Right cardiac atrium (tissue), 5 donors: ENCODE results near the gene IRF3. TPM values are rescaled to one million over a fixed set of nuclear protein-coding genes. Genes with fewer than 3 reads are reported as not detected.

ENCODE experiments used
- ATAC-seq, 2 donors: fragments of 200-7000 bp; cut with Tn5 transposase; one replicate each; pipeline versions ENCODE4 v1.8.0 to v1.9.1; 2020; ENCODE audit warnings: moderate library complexity in 2 of 2, mild to moderate bottlenecking in 1 of 2
- DNase-seq, 3 donors: peaks; one replicate each; pipeline ENCODE4 v3.0.0-alpha.2; 2020
- H3K27ac ChIP-seq: one replicate; pipeline ENCODE4 v1.5.1; 2013; ENCODE audit warnings: mild to moderate bottlenecking, low read length, control low read depth, moderate library complexity
- H3K27me3 ChIP-seq: one replicate; pipeline ENCODE4 v1.6.1; 2013; ENCODE audit not compliant: control insufficient read depth, insufficient read depth
- H3K4me1 ChIP-seq: one replicate; pipeline ENCODE4 v1.6.1; 2013; ENCODE audit warnings: low read length; ENCODE audit not compliant: control insufficient read depth, insufficient read depth
- H3K4me3 ChIP-seq: one replicate; pipeline ENCODE4 v1.5.1; 2013; ENCODE audit warnings: low read length, control low read depth
- H3K9me3 ChIP-seq: one replicate; pipeline ENCODE4 v1.6.1; 2013; ENCODE audit warnings: low read length; ENCODE audit not compliant: control insufficient read depth
- WGBS: extraction: QIAGEN DNeasy Blood & Tissue Kit; methylation state at CpG from one replicate; pipeline ENCODE4 v1.1.7; 2013; 5-methylcytosine and 5-hydroxymethylcytosine counted together
- intact Hi-C, 4 donors: fragments of 100-400 bp; cut with DNase I; formaldehyde crosslinking; loops; one replicate each; pipeline versions ENCODE4 v1.11.0 to v1.14.0; 2022 to 2023
- polyA plus RNA-seq: library from polyadenylated mRNA; stranded (reverse); fragments of 200-250 nt; gene quantifications from one replicate; pipeline ENCODE4 v1.2.3, GENCODE V29; 2013
- total RNA-seq, 4 donors: library from RNA; stranded (reverse); fragmentation: NEBNext Ultra II Directional; extraction: Animal tissue kit (Norgen Biotek cat#: 25700); gene quantifications; one replicate each; pipeline ENCODE4 v1.2.1, GENCODE V29; 2021
- donor health status: healthy with polysubstance abuse.
- donor health status: DM: no; HTN: yes; CAD: no.
- donor health status: DM: no; HTN: no; CAD: no.
- donor health status: DM: no; HTN: yes; CAD: no; lungs with severe emphysema.
- donor health status: DM: yes; HTN: yes; CAD: no.

Gene IRF3
- total and polyA plus RNA-seq, 5 donors, result 34.1 to 58.0 (median 39.6) TPM

DNA sequence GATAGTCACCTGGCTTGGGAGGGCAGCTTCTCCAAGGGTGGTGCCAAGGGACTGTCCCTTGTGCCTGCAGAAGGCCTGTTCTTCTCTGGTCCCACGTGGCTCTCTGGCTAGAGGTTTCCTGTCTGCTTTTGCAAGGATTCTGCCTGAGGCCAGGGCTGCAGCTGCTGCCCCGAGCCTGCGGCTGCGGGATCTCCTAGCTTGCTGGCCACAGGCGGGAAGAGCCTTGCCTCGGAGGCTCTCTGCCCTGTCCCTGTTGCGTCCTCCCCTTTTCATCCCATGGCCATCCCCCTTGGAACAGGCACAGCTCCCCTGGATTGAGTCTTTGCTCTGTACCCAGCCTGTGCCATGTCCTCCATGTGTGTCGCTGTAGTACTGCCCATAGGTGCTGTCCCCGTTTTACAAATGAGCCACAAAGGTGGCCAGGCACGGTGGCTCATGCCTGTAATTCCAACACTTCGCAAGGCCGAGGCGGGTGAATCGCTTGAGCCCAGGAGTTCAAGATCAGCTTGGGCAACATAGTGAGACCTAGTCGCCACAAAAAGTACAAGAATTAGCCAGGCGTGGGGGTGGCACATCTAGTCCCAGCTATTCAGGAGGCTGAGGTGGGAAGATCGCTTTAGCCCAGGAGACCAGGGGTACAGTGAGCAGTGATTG, 9.1 kb downstream of the IRF3 start:
- no peak for DNase-seq
- Histone ChIP-seq H3K27ac (no peak overlapping the region), H3K27me3 (no peaks in the 10 kb centered on the region), H3K4me1 (no peaks in the 10 kb centered on the region), H3K4me3 (no peak overlapping the region), H3K9me3 (no peaks in the 10 kb centered on the region)
- intact Hi-C loops, result loop anchor here in 1 of 4 donors (5.0 kb wide), 1 partner anchor 149 kb away; no protein-coding TSS in a partner anchor
- WGBS, result 91% methylated on average over 17 of the region's 17 CpGs
- ATAC-seq, result no peak

DNA sequence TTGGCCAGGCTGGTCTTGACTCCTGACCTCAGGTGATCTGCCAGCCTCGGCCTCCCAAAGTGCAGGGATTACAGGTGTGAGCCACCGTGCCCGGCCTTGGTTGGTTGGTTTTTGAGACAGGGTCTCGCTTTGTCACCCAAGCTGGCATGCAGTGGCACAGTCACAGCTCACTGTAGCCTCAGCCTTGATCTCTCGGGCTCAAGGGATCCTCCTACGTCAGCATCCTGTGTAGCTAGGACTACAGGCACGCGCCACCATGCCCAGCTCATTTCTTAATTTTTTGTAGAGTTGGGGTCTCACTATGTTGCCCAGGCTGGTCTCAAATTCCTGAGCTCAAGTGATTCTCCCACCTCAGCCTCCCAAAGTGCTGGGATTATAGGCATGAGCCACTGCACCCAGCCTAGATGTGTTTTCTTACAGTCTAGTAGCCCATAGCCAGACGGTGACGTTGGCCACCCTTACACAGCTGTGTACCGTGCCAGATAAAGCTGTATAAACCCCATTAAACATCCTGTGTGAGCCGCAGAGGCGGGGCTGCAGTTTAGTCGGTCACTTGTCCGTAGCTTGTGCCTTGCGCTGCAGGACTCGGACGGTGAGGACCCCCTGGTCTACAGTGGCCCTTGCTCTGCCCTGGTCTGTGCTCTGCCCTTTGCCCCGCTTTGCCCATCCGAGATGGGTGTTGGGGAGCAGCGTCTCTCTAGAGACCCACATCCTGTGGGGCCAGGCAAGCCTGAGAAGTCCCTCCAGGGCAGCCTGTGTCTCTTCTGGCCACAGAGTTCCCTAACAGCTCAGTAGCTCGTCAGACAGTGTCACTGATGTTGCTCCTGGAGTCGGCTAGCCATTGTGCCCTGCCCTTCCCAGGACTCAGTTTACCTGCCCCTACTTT, 9.8 kb downstream of the IRF3 start:
- Histone ChIP-seq H3K4me1 (no peaks in the 10 kb centered on the region), H3K27me3 (no peaks in the 10 kb centered on the region), H3K27ac (no peak overlapping the region), H3K4me3 (no peak overlapping the region), H3K9me3 (no peaks in the 10 kb centered on the region)
- ATAC-seq (no peak), DNase-seq (no peak)
- intact Hi-C loops, result loop anchor here in 1 of 4 donors (5.0 kb wide), 1 partner anchor 149 kb away; no protein-coding TSS in a partner anchor
- 87% methylated on average over 23 of the region's 23 CpGs for WGBS

GRCh38 chr19:49654581-49654980, 11.1 kb downstream of the IRF3 start:
- H3K4me1 ChIP-seq, result no peaks in the 10 kb centered on the region
- no peak overlapping the region for H3K4me3 ChIP-seq
- no peaks in the 10 kb centered on the region for H3K9me3 ChIP-seq
- no peak for ATAC-seq
- intact Hi-C loops, result no loop called here
- H3K27me3 ChIP-seq, result no peaks in the 10 kb centered on the region
- WGBS, result 76% methylated on average over 10 of the region's 10 CpGs
- no peak overlapping the region for H3K27ac ChIP-seq
- no peak for DNase-seq

- Histone ChIP-seq H3K4me1 (no peaks in the 10 kb centered on the region), H3K9me3 (no peaks in the 10 kb centered on the region), H3K27me3 (no peaks in the 10 kb centered on the region), H3K4me3 (no peak overlapping the region), H3K27ac (no peak overlapping the region)
- intact Hi-C loops, result no loop called here
- ATAC-seq, result no peak
- 85% methylated on average over 13 of the region's 13 CpGs for WGBS
- no peak for DNase-seq
Measured at GRCh38 chr19:49653466-49653806, 12.2 kb downstream of the IRF3 start.

GRCh38 chr19:49652551-49653465, 12.8 kb downstream of the IRF3 start:
- Histone ChIP-seq H3K4me3 (no peak overlapping the region), H3K9me3 (no peaks in the 10 kb centered on the region), H3K27me3 (no peaks in the 10 kb centered on the region), H3K27ac (no peak overlapping the region), H3K4me1 (no peaks in the 10 kb centered on the region)
- intact Hi-C loops, result no loop called here
- WGBS, result 93% methylated on average over 58 of the region's 58 CpGs
- DNase-seq, result no peak
- ATAC-seq, result no peak

- Histone ChIP-seq H3K27ac (no peak overlapping the region), H3K4me3 (no peak overlapping the region), H3K27me3 (no peaks in the 10 kb centered on the region), H3K9me3 (no peaks in the 10 kb centered on the region), H3K4me1 (no peaks in the 10 kb centered on the region)
- DNase-seq (no peak), ATAC-seq (no peak)
- intact Hi-C loops, result no loop called here
- WGBS, result 97% methylated on average over 110 of the region's 110 CpGs
Measured at GRCh38 chr19:49651820-49652550, 13.7 kb downstream of the IRF3 start.

DNA sequence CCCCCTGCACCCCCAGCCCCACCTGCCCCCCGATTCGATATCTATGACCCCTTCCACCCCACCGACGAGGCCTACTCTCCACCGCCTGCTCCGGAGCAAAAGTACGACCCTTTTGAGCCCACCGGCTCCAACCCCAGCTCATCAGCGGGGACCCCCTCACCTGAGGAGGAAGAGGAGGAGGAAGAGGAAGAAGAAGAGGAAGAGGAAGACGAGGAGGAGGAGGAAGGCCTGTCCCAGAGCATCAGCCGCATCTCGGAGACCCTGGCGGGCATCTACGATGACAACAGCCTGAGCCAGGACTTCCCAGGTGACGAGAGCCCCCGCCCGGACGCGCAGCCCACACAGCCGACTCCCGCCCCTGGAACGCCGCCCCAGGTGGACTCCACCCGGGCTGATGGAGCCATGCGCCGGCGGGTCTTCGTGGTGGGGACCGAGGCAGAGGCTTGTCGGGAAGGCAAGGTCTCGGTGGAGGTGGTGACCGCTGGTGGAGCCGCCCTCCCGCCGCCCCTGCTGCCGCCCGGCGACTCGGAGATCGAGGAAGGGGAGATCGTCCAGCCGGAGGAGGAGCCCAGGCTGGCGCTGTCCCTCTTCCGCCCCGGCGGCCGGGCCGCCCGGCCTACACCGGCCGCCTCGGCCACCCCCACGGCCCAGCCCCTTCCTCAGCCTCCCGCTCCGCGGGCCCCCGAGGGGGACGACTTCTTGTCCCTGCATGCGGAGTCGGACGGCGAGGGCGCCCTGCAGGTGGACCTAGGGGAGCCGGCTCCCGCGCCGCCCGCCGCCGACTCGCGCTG, 14.4 kb downstream of the IRF3 start:
- no peaks in the 10 kb centered on the region for H3K4me1 ChIP-seq
- DNase-seq (no peak), ATAC-seq (no peak)
- H3K9me3 ChIP-seq, result no peaks in the 10 kb centered on the region
- no peaks in the 10 kb centered on the region for H3K27me3 ChIP-seq
- H3K4me3 ChIP-seq, result no peak overlapping the region
- 95% methylated on average over 72 of the region's 72 CpGs for whole genome bisulfite sequencing
- intact Hi-C loops, result no loop called here
- H3K27ac ChIP-seq, result no peak overlapping the region

- WGBS, result 92% methylated on average over 17 of the region's 17 CpGs
- no peak for ATAC-seq
- no peaks in the 10 kb centered on the region for H3K4me1 ChIP-seq
Measured at GRCh38 chr19:49646586-49646985, 19.1 kb downstream of the IRF3 start.

DNA sequence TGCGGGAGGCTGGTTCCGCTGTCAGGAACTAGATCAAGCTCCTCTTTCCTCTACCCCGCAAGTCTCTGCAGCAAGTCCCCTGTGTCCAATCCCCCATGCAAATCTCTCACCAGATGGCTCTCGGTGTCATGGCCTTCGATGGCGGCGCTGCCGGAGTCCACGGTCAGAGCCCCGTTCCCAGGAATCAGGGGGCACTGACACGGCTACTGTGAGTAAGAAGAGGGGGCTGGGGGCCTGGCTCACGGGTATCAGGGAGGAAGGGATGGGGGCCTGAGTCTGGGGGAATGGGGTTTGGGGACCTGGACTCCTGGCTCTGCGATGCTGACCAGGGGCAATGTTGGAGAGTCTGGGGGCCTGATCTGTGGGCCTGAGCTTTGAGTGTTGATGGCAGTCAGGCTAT, 19.7 kb downstream of the IRF3 start:
- H3K27me3 ChIP-seq, result no peaks in the 10 kb centered on the region
- H3K9me3 ChIP-seq, result no peaks in the 10 kb centered on the region
- H3K4me3 ChIP-seq, result no peak overlapping the region
- WGBS, result 91% methylated on average over 13 of the region's 13 CpGs
- H3K4me1 ChIP-seq, result no peaks in the 10 kb centered on the region
- no peak overlapping the region for H3K27ac ChIP-seq
- ATAC-seq (no peak), DNase-seq (no peak)
- intact Hi-C loops, result no loop called here

More at GRCh38 chr19:49646586-49646985, 19.1 kb downstream of the IRF3 start:
- intact Hi-C loops, result no loop called here
- Histone ChIP-seq H3K9me3 (no peaks in the 10 kb centered on the region), H3K4me3 (no peak overlapping the region), H3K27me3 (no peaks in the 10 kb centered on the region), H3K27ac (no peak overlapping the region)
- DNase-seq, result peak in 1 of 3 donors; percentile 25

- intact Hi-C loops, result no loop called here
- no peak overlapping the region for H3K4me3 ChIP-seq
Measured at GRCh38 chr19:49645592-49645991, 20.1 kb downstream of the IRF3 start.

More at GRCh38 chr19:49645592-49645991, 20.1 kb downstream of the IRF3 start:
- Histone ChIP-seq H3K27ac (no peak overlapping the region), H3K9me3 (no peaks in the 10 kb centered on the region), H3K4me1 (no peaks in the 10 kb centered on the region), H3K27me3 (no peaks in the 10 kb centered on the region)
- no peak for DNase-seq
- ATAC-seq, result no peak
- WGBS, result 86% methylated on average over 11 of the region's 11 CpGs
